Measurements from ENCODE around the gene GCNT2. TPM values are rescaled to one million over a fixed set of nuclear protein-coding genes. Genes with fewer than 3 reads are reported as not detected.
"Not testable (repeated sequence)": the region's sequence is repeated elsewhere in the genome, so short reads cannot be mapped to it uniquely, and the experiment has no call there.

The GCNT2 gene
- polyA plus RNA-seq, 1 donor from 2014 or later, result 6.0 TPM

DNA sequence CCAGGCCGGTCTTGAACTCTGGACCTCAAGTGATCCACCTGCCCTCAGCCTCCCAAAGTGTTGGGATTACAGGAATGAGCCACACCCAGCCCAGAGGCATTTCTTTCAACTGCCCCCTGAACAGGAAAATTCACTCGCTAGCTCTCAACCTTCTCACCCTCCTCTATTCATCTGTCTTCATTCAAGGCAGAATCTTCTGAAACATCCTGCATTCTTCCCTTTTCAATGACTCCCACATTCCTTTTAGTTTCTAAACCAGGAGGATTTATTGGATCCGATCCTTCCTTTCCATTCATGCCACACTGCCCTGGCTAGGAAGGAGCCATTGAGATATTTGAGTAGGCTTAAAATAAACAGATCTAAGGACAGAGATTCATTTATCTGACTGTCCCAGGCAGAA is 120.4 kb downstream of the GCNT2 start:
- no peak overlapping the region for H3K27ac Mint-ChIP-seq

DNA sequence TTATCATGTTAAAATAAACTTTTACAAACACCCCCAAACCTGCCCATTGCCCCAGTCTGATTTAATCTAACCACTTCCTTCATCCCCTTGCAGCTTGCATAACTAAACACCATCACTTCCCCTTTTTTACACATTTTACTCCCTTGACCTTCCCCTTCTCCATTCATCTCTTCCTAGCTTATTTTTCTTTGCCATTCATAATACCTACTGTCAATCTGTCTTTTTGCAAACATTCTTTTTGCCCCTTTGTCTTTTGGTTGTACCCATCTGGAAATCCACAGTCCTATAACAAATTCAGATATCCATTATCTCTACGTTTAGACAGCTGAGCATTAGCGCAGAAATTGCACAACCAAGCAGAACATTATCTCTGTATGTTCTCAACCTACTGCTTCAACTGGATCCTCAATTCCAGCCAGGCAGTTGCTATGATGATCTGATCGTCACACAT is 122.1 kb downstream of the GCNT2 start:
- Mint-ChIP-seq H3K27ac (peak overlapping the region in 2 of 3 donors; percentile 0 to 2), H3K27me3 (peaks cover 2% of the 10 kb centered on the region), H3K9me3 (no peaks in the 10 kb centered on the region), H3K4me3 (peak overlapping the region in 3 of 4 donors; percentile 3 to 51 (median 42)), H3K4me1 (peaks cover 15 to 24% (median 19%) of the 10 kb centered on the region in 3 donors), H3K36me3 (peaks cover 3% of the 10 kb centered on the region)

More for the DNA sequence above, 120.4 kb downstream of the GCNT2 start:
- Mint-ChIP-seq H3K9me3 (no peaks in the 10 kb centered on the region), H3K4me3 (no peak overlapping the region), H3K4me1 (peaks cover 15 to 24% (median 21%) of the 10 kb centered on the region in 3 donors), H3K36me3 (peaks cover 5% of the 10 kb centered on the region), H3K27me3 (peaks cover 2% of the 10 kb centered on the region)

- Mint-ChIP-seq H3K36me3 (peaks cover 3% of the 10 kb centered on the region), H3K9me3 (no peaks in the 10 kb centered on the region), H3K27me3 (peaks cover 2% of the 10 kb centered on the region), H3K27ac (no peak overlapping the region), H3K4me3 (peak overlapping the region in 1 of 4 donors; percentile 63), H3K4me1 (peaks cover 15 to 22% (median 16%) of the 10 kb centered on the region in 3 donors)
Observed at GRCh38 chr6:10644225-10644624, 123.1 kb downstream of the GCNT2 start.

GRCh38 chr6:10655508-10656055 is 134.4 kb downstream of the GCNT2 start:
- Mint-ChIP-seq H3K27ac (no peak overlapping the region), H3K36me3 (peaks cover 2% of the 10 kb centered on the region), H3K9me3 (no peaks in the 10 kb centered on the region), H3K4me3 (peak overlapping the region in 1 of 4 donors; percentile 10), H3K4me1 (peaks cover 0 to 7% (median 4%) of the 10 kb centered on the region in 3 donors), H3K27me3 (peaks cover 17% of the 10 kb centered on the region)

DNA sequence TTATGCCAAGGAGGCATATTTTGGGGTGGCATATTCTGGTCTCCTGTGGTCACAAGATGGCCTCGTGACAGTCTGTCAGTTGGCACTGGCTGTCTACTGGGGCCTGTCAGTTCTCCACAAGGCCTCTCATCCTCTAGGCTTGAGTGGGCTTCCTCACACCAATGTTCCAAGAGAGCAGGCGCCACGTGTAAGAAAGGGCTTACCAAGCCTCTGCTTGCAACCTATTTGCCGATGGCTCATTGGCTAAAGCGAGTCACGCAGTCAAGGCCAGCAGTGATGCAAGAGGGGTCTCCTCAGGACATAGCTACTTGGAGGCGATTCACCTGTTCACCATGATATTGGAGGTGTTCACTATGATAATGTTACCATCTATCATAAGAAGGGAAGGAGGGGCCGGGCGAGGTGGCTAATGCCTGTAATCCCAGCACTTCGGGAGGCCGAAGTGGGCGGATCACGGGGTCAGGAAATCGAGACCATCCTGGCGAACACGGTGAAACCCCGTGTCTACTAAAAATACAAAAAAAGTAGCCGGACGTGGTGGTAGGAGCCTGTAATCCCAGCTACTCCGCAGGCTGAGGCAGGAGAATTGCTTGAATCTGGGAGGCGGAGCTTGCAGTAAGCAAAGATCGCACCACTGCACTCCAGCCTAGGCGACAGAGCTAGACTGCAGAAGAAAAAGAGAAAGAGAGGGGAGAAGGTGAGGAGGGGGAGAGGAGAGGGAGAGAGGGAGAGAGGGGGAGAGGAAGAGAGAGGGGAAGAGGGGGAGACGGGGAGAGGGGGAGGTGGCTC is 138.0 kb downstream of the GCNT2 start:
- Mint-ChIP-seq H3K4me3 (peak overlapping the region in 3 of 4 donors; percentile 34 to 67 (median 36)), H3K27me3 (peaks cover 17% of the 10 kb centered on the region), H3K27ac (no peak overlapping the region), H3K36me3 (no peaks in the 10 kb centered on the region), H3K9me3 (peaks cover 0 to 2% (median 0%) of the 10 kb centered on the region in 3 donors), H3K4me1 (peaks cover 0 to 9% (median 4%) of the 10 kb centered on the region in 3 donors)

DNA sequence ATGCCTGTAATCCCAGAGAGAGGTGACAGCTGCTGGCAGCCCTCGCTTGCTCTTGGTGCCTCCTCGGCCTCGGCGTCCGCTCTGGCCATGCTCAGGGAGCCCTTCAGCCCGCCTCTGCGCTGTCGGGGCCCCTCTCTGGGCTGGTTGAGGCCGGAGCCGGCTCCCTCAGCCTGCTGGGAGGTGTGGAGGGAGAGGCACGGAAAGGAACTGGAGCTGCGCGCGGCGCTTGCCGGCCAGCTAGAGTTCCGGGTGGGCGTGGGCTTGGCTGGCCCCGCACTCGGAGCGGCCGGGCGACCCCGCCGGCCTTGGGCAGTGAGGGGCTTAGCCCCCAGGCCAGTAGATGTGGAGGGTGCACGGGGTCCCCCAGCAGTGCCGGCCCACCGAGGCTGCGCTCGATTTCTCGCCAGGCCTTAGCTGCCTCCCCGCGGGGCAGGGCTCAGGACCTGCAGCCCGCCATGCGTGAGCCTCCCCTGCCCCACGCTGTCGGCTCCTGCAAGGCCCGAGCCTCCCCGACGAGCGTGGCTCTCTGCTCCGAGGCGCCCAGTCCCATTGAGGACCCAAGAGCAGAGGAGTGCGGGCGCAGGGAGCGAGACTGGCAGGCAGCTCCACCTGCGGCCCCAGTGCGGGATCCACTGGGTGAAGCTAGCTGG is 138.7 kb downstream of the GCNT2 start:
- Mint-ChIP-seq H3K4me1 (peaks cover 0 to 12% (median 6%) of the 10 kb centered on the region in 3 donors), H3K4me3 (peak overlapping the region in 2 of 4 donors; percentile 38 to 52), H3K9me3 (peaks cover 0 to 2% (median 0%) of the 10 kb centered on the region in 3 donors), H3K36me3 (no peaks in the 10 kb centered on the region), H3K27me3 (peaks cover 16% of the 10 kb centered on the region), H3K27ac (no peak overlapping the region)

- H3K4me1 Mint-ChIP-seq, H3K27me3 Mint-ChIP-seq, H3K9me3 Mint-ChIP-seq, H3K36me3 Mint-ChIP-seq: not testable (repeated sequence)
- peak overlapping the region in 3 of 4 donors; percentile 38 to 73 (median 52) for H3K4me3 Mint-ChIP-seq
- H3K27ac Mint-ChIP-seq, result peak overlapping the region in 1 of 3 donors; percentile 34
Observed at GRCh38 chr6:10660431-10661191, 139.5 kb downstream of the GCNT2 start.

- Mint-ChIP-seq H3K9me3 (peaks cover 0 to 2% (median 0%) of the 10 kb centered on the region in 3 donors), H3K36me3 (peaks cover 1% of the 10 kb centered on the region), H3K4me3 (no peak overlapping the region)
Observed at GRCh38 chr6:10662207-10662606, 141.1 kb downstream of the GCNT2 start.

GRCh38 chr6:10662742-10663141 is 141.6 kb downstream of the GCNT2 start:
- Mint-ChIP-seq H3K27ac (no peak overlapping the region), H3K4me3 (no peak overlapping the region), H3K9me3 (peaks cover 0 to 2% (median 0%) of the 10 kb centered on the region in 3 donors), H3K27me3 (peaks cover under 1% of the 10 kb centered on the region), H3K36me3 (peaks cover 3% of the 10 kb centered on the region), H3K4me1 (peaks cover 0 to 5% (median 2%) of the 10 kb centered on the region in 3 donors)

More at GRCh38 chr6:10662207-10662606, 141.1 kb downstream of the GCNT2 start:
- no peaks in the 10 kb centered on the region for H3K27me3 Mint-ChIP-seq
- peaks cover 0 to 5% (median 2%) of the 10 kb centered on the region in 3 donors for H3K4me1 Mint-ChIP-seq
- no peak overlapping the region for H3K27ac Mint-ChIP-seq

GRCh38 chr6:10665595-10665994 is 144.4 kb downstream of the GCNT2 start:
- H3K36me3 Mint-ChIP-seq, H3K27me3 Mint-ChIP-seq, H3K4me1 Mint-ChIP-seq, H3K4me3 Mint-ChIP-seq, H3K9me3 Mint-ChIP-seq, H3K27ac Mint-ChIP-seq: not testable (repeated sequence)

GRCh38 chr6:10668126-10668917 is 147.2 kb downstream of the GCNT2 start:
- no peak overlapping the region for H3K4me3 Mint-ChIP-seq
- peaks cover 0 to 5% (median 2%) of the 10 kb centered on the region in 3 donors for H3K4me1 Mint-ChIP-seq
- no peak overlapping the region for H3K27ac Mint-ChIP-seq
- peaks cover 3% of the 10 kb centered on the region for H3K36me3 Mint-ChIP-seq
- H3K9me3 Mint-ChIP-seq, result peaks cover 0 to 2% (median 0%) of the 10 kb centered on the region in 3 donors
- H3K27me3 Mint-ChIP-seq, result peaks cover 6% of the 10 kb centered on the region

GRCh38 chr6:10676403-10676802 is 155.3 kb downstream of the GCNT2 start:
- H3K27me3 Mint-ChIP-seq, result no peaks in the 10 kb centered on the region
- no peak overlapping the region for H3K4me3 Mint-ChIP-seq
- H3K4me1 Mint-ChIP-seq, result no peaks in the 10 kb centered on the region
- H3K9me3 Mint-ChIP-seq, result peaks cover 0 to 3% (median 3%) of the 10 kb centered on the region in 3 donors
- H3K36me3 Mint-ChIP-seq, result no peaks in the 10 kb centered on the region
- H3K27ac Mint-ChIP-seq, result no peak overlapping the region

DNA sequence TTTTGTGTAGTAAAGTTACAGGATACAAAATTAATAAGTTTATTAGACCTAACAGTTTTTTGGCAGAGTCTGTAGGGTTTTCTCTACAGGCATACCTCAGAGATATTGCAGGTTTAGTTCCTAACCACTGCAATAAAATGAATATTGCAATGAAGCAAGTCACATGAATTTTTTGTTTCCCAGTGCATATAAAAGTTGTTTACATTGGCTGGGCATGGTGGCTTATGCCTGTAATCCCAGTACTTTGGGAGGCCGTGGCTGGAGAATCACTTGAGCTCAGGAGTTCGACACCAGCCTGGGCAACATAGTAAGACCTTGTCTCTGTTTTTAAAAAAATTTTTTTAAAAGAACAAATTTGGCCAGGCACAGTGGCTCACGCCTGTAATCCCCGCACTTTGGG is 157.3 kb downstream of the GCNT2 start:
- Mint-ChIP-seq H3K4me3 (no peak overlapping the region), H3K27ac (no peak overlapping the region), H3K9me3 (peaks cover 0 to 3% (median 3%) of the 10 kb centered on the region in 3 donors), H3K4me1 (peaks cover 0 to 1% (median 0%) of the 10 kb centered on the region in 3 donors), H3K36me3 (no peaks in the 10 kb centered on the region), H3K27me3 (no peaks in the 10 kb centered on the region)
